OCI-LY1 (cell line): ENCODE measurements around the gene STARD5.

Experiments
- H2AFZ ChIP-seq: fragments of 200-600 bp; sonication (generic), shearing (Covaris generic); 2 replicates; pipeline ENCODE4 v1.6.0; 2014; ENCODE audit warnings: antibody characterized with exemption, mild to moderate bottlenecking, low read length
- H3F3A ChIP-seq: fragments of 200-600 bp; sonication (generic), shearing (Covaris generic); 2 replicates; pipeline ENCODE4 v1.6.0; 2014; ENCODE audit warnings: mild to moderate bottlenecking, antibody characterized with exemption, low read length, moderate library complexity; ENCODE audit not compliant: insufficient read depth
- H3K27ac ChIP-seq: fragments of 200-600 bp; sonication (generic); 2 replicates; pipeline ENCODE4 v1.5.1; 2014; ENCODE audit warnings: low read length, mixed run types, mild to moderate bottlenecking, low read depth; ENCODE audit not compliant: poor library complexity, severe bottlenecking
- H3K27me3 ChIP-seq: fragments of 200-600 bp; sonication (generic); 2 replicates; pipeline ENCODE4 v1.6.0; 2014; ENCODE audit warnings: antibody characterized with exemption, mild to moderate bottlenecking, low read length, moderate library complexity; ENCODE audit not compliant: insufficient read depth
- H3K36me3 ChIP-seq: fragments of 200-600 bp; sonication (generic); 2 replicates; pipeline ENCODE4 v1.6.1; 2014; ENCODE audit warnings: mild to moderate bottlenecking, antibody characterized with exemption, low read length, moderate library complexity, mixed read lengths; ENCODE audit not compliant: insufficient read depth
- H3K4me1 ChIP-seq: fragments of 200-600 bp; sonication (generic); 2 replicates; pipeline ENCODE4 v1.5.1; 2014; ENCODE audit warnings: mild to moderate bottlenecking, low read length, moderate library complexity; ENCODE audit not compliant: insufficient read depth, severe bottlenecking
- H3K4me2 ChIP-seq: fragments of 200-600 bp; sonication (generic), shearing (Covaris generic); 2 replicates; pipeline ENCODE4 v1.6.1; 2014; ENCODE audit warnings: low read length
- H3K4me3 ChIP-seq: fragments of 200-600 bp; sonication (generic); 2 replicates; pipeline ENCODE4 v1.5.1; 2014; ENCODE audit warnings: low read length, low read depth, mild to moderate bottlenecking, mixed read lengths; ENCODE audit not compliant: poor library complexity, severe bottlenecking
- H3K79me2 ChIP-seq: fragments of 200-600 bp; shearing (Covaris generic); 2 replicates; pipeline ENCODE4 v1.6.1; 2016; ENCODE audit warnings: mixed run types, low read length, mixed read lengths; ENCODE audit not compliant: insufficient read depth
- H3K9ac ChIP-seq: fragments of 200-600 bp; sonication (generic), shearing (Covaris generic); 2 replicates; pipeline ENCODE4 v1.6.1; 2014; ENCODE audit warnings: mild to moderate bottlenecking, low read length, mixed read lengths
- H3K9me2 ChIP-seq: fragments of 200-600 bp; sonication (generic), shearing (Covaris generic); 2 replicates; pipeline ENCODE4 v1.6.1; 2014; ENCODE audit warnings: low read depth, mild to moderate bottlenecking, low read length, mixed read lengths
- H3K9me3 ChIP-seq: fragments of 200-600 bp; shearing (Covaris generic); 2 replicates; pipeline ENCODE4 v1.6.1; 2014; ENCODE audit warnings: low read length, mixed read lengths
- H4K20me1 ChIP-seq: fragments of 200-600 bp; sonication (generic), shearing (Covaris generic); 2 replicates; pipeline ENCODE4 v1.6.0; 2016; ENCODE audit warnings: mild to moderate bottlenecking, low read length; ENCODE audit not compliant: insufficient read depth
- EZH2 ChIP-seq: fragments of 200-600 bp; sonication (generic), shearing (Covaris generic); IDR thresholded peaks from 2 replicates; pipeline ENCODE4 v1.8.0; 2017; ENCODE audit warnings: borderline replicate concordance, mixed run types, mild to moderate bottlenecking, antibody characterized with exemption, low read length, moderate library complexity, mixed read lengths
- TF ChIP-seq, protein P1 (sequence below): fragments of 200-600 bp; sonication (generic), shearing (Covaris generic); IDR thresholded peaks from 2 replicates; pipeline ENCODE4 v1.5.1; 2017; ENCODE audit warnings: mild to moderate bottlenecking, antibody characterized with exemption, low read length, moderate library complexity, mixed read lengths

Gene STARD5

DNA sequence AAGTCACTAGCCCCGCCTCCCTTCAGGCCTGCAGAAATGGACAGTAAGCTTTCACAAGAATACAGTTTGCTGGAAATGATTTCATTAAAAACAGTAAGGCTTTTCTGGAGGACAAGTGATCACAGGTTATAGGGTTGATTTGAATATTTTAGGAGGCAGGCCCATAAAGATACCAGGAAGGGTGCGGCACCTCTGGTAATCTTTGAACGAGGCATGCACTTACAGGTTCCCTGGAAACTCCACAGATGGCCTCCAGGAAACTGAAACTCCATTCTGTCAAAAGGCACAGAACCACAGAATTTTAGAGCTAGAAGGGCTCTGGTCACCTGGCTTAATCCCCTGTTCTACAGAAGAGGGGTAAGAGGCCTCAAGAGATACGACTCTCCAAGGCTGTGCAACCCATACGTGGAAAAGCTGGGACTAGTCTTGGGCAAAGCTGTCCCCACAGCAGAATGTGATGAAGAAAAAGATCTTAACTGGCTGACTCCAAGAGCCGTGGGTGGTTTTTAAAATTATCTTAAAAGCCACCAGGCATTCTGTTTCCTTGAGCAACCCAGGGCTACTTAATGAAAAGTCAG is 1.2 kb downstream of the STARD5 start:
- H3K27ac ChIP-seq, result no peak overlapping the region
- H3K9ac ChIP-seq, result no peak overlapping the region; the same call in 1 of the 2 replicates

GRCh38 chr15:81321667-81322066 is 2.3 kb downstream of the STARD5 start:
- Histone ChIP-seq H3K27ac (no peak overlapping the region), H3K9ac (no peak overlapping the region), H4K20me1 (no peaks in the 10 kb centered on the region), H3K79me2 (no peaks in the 10 kb centered on the region), H3K9me2 (no peaks in the 10 kb centered on the region), H3K4me3 (no peak overlapping the region), H3K4me2 (no peak overlapping the region), H3K36me3 (peaks cover 16% of the 10 kb centered on the region), H2AFZ (no peak overlapping the region), H3K27me3 (no peaks in the 10 kb centered on the region), H3K4me1 (peaks cover 36% of the 10 kb centered on the region), H3K9me3 (no peaks in the 10 kb centered on the region), H3F3A (no peaks in the 10 kb centered on the region)
- TF ChIP-seq, protein P1, sequence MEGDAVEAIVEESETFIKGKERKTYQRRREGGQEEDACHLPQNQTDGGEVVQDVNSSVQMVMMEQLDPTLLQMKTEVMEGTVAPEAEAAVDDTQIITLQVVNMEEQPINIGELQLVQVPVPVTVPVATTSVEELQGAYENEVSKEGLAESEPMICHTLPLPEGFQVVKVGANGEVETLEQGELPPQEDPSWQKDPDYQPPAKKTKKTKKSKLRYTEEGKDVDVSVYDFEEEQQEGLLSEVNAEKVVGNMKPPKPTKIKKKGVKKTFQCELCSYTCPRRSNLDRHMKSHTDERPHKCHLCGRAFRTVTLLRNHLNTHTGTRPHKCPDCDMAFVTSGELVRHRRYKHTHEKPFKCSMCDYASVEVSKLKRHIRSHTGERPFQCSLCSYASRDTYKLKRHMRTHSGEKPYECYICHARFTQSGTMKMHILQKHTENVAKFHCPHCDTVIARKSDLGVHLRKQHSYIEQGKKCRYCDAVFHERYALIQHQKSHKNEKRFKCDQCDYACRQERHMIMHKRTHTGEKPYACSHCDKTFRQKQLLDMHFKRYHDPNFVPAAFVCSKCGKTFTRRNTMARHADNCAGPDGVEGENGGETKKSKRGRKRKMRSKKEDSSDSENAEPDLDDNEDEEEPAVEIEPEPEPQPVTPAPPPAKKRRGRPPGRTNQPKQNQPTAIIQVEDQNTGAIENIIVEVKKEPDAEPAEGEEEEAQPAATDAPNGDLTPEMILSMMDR, result no peak
- no peak for TF ChIP-seq EZH2

More for the DNA sequence above, 1.2 kb downstream of the STARD5 start:
- no peak for TF ChIP-seq EZH2
- TF ChIP-seq, protein P1, result no peak
- peak overlapping the region; percentile 79; the same call in 1 of the 2 replicates for H3K4me2 ChIP-seq
- H3K27me3 ChIP-seq, result no peaks in the 10 kb centered on the region
- H3K9me2 ChIP-seq, result no peaks in the 10 kb centered on the region
- H4K20me1 ChIP-seq, result no peaks in the 10 kb centered on the region
- peaks cover 27% of the 10 kb centered on the region for H3K4me1 ChIP-seq
- no peaks in the 10 kb centered on the region for H3F3A ChIP-seq
- no peaks in the 10 kb centered on the region for H3K79me2 ChIP-seq
- H2AFZ ChIP-seq, result no peak overlapping the region
- H3K36me3 ChIP-seq, result peaks cover 12% of the 10 kb centered on the region
- H3K9me3 ChIP-seq, result no peaks in the 10 kb centered on the region
- H3K4me3 ChIP-seq, result peak overlapping the region; percentile 70

DNA sequence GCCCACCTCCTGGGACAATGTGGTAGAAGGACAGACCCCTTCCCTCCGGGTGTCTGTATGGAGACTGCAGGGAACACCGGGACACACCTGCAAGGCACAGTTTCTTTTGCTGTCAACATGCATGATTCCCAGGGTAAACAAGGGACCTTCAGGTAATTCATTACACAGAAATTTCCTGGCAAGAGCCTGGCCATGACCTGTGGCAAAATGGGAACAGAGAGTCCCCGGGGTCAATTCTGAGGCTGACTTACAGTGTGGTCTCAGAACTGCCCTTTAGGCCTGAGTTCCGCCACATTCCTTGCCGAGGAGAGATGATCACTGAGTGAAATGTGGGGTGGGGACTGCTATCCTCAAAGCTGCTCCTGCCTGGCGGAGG is 6.3 kb downstream of the STARD5 start:
- no peaks in the 10 kb centered on the region for H3K9me3 ChIP-seq
- peaks cover 32% of the 10 kb centered on the region for H3K36me3 ChIP-seq
- no peak overlapping the region for H3K4me2 ChIP-seq
- H3K27ac ChIP-seq, result peak overlapping the region; percentile 52
- H3K4me3 ChIP-seq, result no peak overlapping the region
- H3K9me2 ChIP-seq, result no peaks in the 10 kb centered on the region
- no peak overlapping the region; the same call in 1 of the 2 replicates for H3K9ac ChIP-seq
- H3K27me3 ChIP-seq, result no peaks in the 10 kb centered on the region
- no peak overlapping the region for H2AFZ ChIP-seq
- no peaks in the 10 kb centered on the region for H3K79me2 ChIP-seq
- no peaks in the 10 kb centered on the region for H4K20me1 ChIP-seq
- peaks cover 19% of the 10 kb centered on the region for H3K4me1 ChIP-seq
- H3F3A ChIP-seq, result no peaks in the 10 kb centered on the region
- TF ChIP-seq EZH2, result no peak
- TF ChIP-seq, protein P1, result no peak
